PC-3 (cell line): ENCODE data around the gene PSMB7. TPM values are rescaled to one million over a fixed set of nuclear protein-coding genes. Genes with fewer than 3 reads are reported as not detected.

Experiments
- ATAC-seq: fragments of 200-7000 bp; cut with Tn5 transposase; 2 replicates; pipeline ENCODE4 v1.9.1; 2020; ENCODE audit warnings: mild to moderate bottlenecking, moderate library complexity
- BruUV-seq: library from RNA; stranded (reverse); fragments of 400-500 nt; replicated peaks from 2 replicates; lab custom pipeline; 2021; lab: Mats Ljungman, UMichigan
- CTCF ChIA-PET: fragments of 300-600 bp; sonication (Branson Sonifier 250); formaldehyde crosslinking; loops from one replicate; lab custom pipeline; 2022; ENCODE audit warnings: antibody characterized with exemption; lab: Charles Lee
- POLR2A ChIA-PET: fragments of 300-600 bp; sonication (Branson Sonifier 250); formaldehyde crosslinking; loops from one replicate; lab custom pipeline; 2022; ENCODE audit warnings: antibody characterized with exemption; ENCODE audit not compliant: unreplicated experiment; lab: Charles Lee
- DNase-seq: peaks from one replicate; pipeline ENCODE4 v3.0.0-alpha.2; 2015
- H2AFZ ChIP-seq: fragments of 300-600 bp; sonication (generic); 2 replicates; pipeline ENCODE4 v1.6.0; 2016; ENCODE audit warnings: antibody characterized with exemption, low read length
- H3F3A ChIP-seq: fragments of 300-600 bp; sonication (generic); one replicate; pipeline ENCODE4 v1.6.0; 2017; ENCODE audit warnings: antibody characterized with exemption, low read length, control low read depth, mild to moderate bottlenecking; ENCODE audit not compliant: unreplicated experiment
- H3K27ac ChIP-seq: fragments of 300-600 bp; sonication (generic); 2 replicates; pipeline ENCODE4 v1.5.1; 2016; ENCODE audit warnings: mild to moderate bottlenecking, low read length
- H3K27me3 ChIP-seq: fragments of 300-600 bp; sonication (generic); 2 replicates; pipeline ENCODE4 v1.6.1; 2016; ENCODE audit warnings: low read length, mixed read lengths
- H3K36me3 ChIP-seq: fragments of 300-600 bp; sonication (generic); 2 replicates; pipeline ENCODE4 v1.6.1; 2016; ENCODE audit warnings: low read depth, mixed run types, low read length, mixed read lengths
- H3K4me1 ChIP-seq: fragments of 300-600 bp; sonication (generic); 2 replicates; pipeline ENCODE4 v1.5.1; 2016; ENCODE audit warnings: low read length; ENCODE audit not compliant: insufficient read depth
- H3K4me2 ChIP-seq: fragments of 300-600 bp; sonication (generic); 2 replicates; pipeline ENCODE4 v1.6.0; 2016; ENCODE audit warnings: low read length
- H3K4me3 ChIP-seq: fragments of 300-600 bp; sonication (generic); 2 replicates; pipeline ENCODE4 v1.5.1; 2016; ENCODE audit warnings: mild to moderate bottlenecking, low read length, mixed read lengths
- H3K79me2 ChIP-seq: fragments of 300-600 bp; sonication (generic); 2 replicates; pipeline ENCODE4 v1.6.1; 2017; ENCODE audit warnings: low read length, mixed read lengths
- H3K9ac ChIP-seq: fragments of 300-600 bp; sonication (generic); 2 replicates; pipeline ENCODE4 v1.6.0; 2016; ENCODE audit warnings: mild to moderate bottlenecking, low read length
- H3K9me2 ChIP-seq: fragments of 300-600 bp; sonication (generic); replicated peaks from 2 replicates; pipeline ENCODE4 v1.6.1; 2016; ENCODE audit warnings: mixed run types, low read length, mixed read lengths
- H3K9me3 ChIP-seq: fragments of 300-600 bp; sonication (generic); 2 replicates; pipeline ENCODE4 v1.6.1; 2016; ENCODE audit warnings: low read length, mixed read lengths
- H4K20me1 ChIP-seq: fragments of 300-600 bp; sonication (generic); 2 replicates; pipeline ENCODE4 v1.6.1; 2016; ENCODE audit warnings: low read length, mixed read lengths
- EZH2 ChIP-seq: fragments of 300-600 bp; sonication (generic); IDR thresholded peaks from one replicate; pipeline ENCODE4 v1.6.1; 2017; ENCODE audit warnings: antibody characterized with exemption, mild to moderate bottlenecking, low read length; ENCODE audit not compliant: unreplicated experiment
- EZH2phosphoT487 ChIP-seq: fragments of 300-600 bp; sonication (generic); IDR thresholded peaks from 2 replicates; pipeline ENCODE4 v1.6.1; 2018; ENCODE audit warnings: mild to moderate bottlenecking, antibody characterized with exemption, low read length, borderline replicate concordance
- intact Hi-C: fragments of 100-400 bp; cut with micrococcal nuclease; formaldehyde crosslinking; loops from 2 replicates; pipeline ENCODE4 v1.9.0; 2023
- total RNA-seq: library from RNA; depleted of rRNA; stranded (reverse); fragments of >200 nt; gene quantifications from 2 replicates; pipeline ENCODE4 v1.2.3, GENCODE V29; 2014
- TF ChIP-seq, protein P1 (sequence below): fragments of 300-600 bp; sonication (generic); conservative IDR thresholded peaks from 2 replicates; pipeline ENCODE4 v1.5.1; 2017; ENCODE audit warnings: antibody characterized with exemption, low read depth, mild to moderate bottlenecking, low read length

Gene PSMB7
- total RNA-seq, 1 experiment from 2014 or later: 372 TPM

DNA sequence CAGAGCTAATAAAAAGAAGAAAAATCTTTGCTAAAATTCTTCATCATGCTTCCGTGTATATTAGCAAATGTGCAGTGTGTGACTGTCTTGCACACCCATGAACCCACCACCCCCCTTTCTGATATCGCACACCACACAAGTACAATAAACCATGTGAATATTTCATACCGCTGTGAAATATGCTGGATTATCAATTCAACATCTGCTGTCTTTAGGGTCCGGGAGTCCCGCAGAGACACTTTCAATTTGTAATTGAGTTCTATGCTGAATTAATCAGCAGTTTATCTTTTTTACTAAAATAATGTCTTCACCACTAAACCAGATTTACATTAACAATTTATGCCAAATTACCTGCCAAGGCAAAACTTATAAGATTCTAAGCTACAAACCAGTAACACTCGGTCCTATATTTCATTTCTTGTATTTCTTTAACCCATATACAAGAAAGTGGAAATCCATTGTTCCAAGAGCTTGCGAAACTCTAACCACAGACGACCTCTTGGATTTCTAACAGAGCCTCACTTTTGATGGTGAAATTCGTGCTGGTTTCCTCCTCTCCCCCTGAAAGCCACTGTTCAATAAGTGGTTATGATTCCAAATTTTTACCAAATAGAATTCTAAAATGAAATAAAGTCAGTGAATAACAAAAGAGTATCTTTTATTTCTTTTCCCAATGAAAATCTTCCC, 44.2 kb downstream of the PSMB7 start:
- H3K4me1 ChIP-seq: 0 out of 2 replicates have a peak, but pooled peaks cover 4% of the 10 kb centered on the region
- H3K9me3 ChIP-seq: no peaks in the 10 kb centered on the region
- ChIA-PET CTCF (no interaction called here), POLR2A (no interaction called here)
- no peaks in the 10 kb centered on the region for H3K27me3 ChIP-seq
- intact Hi-C loops: no loop called here
- no peak for DNase-seq
- TF ChIP-seq, protein P1, sequence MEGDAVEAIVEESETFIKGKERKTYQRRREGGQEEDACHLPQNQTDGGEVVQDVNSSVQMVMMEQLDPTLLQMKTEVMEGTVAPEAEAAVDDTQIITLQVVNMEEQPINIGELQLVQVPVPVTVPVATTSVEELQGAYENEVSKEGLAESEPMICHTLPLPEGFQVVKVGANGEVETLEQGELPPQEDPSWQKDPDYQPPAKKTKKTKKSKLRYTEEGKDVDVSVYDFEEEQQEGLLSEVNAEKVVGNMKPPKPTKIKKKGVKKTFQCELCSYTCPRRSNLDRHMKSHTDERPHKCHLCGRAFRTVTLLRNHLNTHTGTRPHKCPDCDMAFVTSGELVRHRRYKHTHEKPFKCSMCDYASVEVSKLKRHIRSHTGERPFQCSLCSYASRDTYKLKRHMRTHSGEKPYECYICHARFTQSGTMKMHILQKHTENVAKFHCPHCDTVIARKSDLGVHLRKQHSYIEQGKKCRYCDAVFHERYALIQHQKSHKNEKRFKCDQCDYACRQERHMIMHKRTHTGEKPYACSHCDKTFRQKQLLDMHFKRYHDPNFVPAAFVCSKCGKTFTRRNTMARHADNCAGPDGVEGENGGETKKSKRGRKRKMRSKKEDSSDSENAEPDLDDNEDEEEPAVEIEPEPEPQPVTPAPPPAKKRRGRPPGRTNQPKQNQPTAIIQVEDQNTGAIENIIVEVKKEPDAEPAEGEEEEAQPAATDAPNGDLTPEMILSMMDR: no peak
- TF ChIP-seq EZH2phosphoT487 (no peak), EZH2 (no peak)
- peaks cover 10% of the 10 kb centered on the region for H3K36me3 ChIP-seq
- peaks cover 43% of the 10 kb centered on the region for H4K20me1 ChIP-seq
- H2AFZ ChIP-seq: no peak overlapping the region
- no peak overlapping the region for H3K4me3 ChIP-seq
- no TSS peak for BruUV-seq
- ATAC-seq: no peak
- H3K79me2 ChIP-seq: peaks cover 100% of the 10 kb centered on the region
- no peak overlapping the region for H3K4me2 ChIP-seq
- no peaks in the 10 kb centered on the region for H3K9me2 ChIP-seq
- H3K9ac ChIP-seq: no peak overlapping the region
- H3K27ac ChIP-seq: no peak overlapping the region
- H3F3A ChIP-seq: no peaks in the 10 kb centered on the region

DNA sequence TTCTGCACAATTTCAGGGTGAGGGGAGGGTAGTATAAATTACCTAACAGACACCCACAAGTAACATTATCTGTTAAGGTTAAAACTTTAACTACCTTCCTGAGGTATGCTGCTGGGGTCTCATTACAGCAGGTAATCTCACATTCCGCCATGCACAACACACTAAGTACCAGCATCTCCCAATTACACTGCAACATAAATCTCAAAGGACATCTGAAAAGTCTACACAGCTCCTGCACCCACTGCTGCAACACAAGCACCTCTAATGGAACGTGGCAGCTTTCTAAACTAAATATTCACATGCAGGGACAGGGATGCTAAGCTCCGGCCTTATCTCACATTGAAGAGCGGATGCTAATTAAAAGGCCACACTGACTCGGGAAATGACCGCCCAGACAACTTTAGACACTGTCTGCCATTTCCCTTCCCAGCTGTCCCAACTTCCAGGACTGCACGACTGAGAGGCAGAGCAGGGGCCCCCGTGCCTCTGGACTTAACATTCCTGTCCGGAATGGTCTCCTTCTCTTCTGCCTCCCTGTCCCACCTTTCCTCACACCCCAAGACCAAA, 45.9 kb downstream of the PSMB7 start:
- Histone ChIP-seq H3K4me1 (0 out of 2 replicates have a peak, but pooled peaks cover 4% of the 10 kb centered on the region), H3K27ac (no peak overlapping the region), H3K9me3 (no peaks in the 10 kb centered on the region), H3K79me2 (peaks cover 99% of the 10 kb centered on the region), H3K4me3 (no peak overlapping the region), H3K9ac (no peak overlapping the region), H3F3A (no peaks in the 10 kb centered on the region), H3K9me2 (no peaks in the 10 kb centered on the region), H3K36me3 (peaks cover 2% of the 10 kb centered on the region; the same call in 1 of the 2 replicates), H2AFZ (no peak overlapping the region), H4K20me1 (peaks cover 54% of the 10 kb centered on the region), H3K27me3 (no peaks in the 10 kb centered on the region), H3K4me2 (no peak overlapping the region)
- CTCF ChIA-PET: no interaction called here
- intact Hi-C loops: no loop called here
- BruUV-seq: no TSS peak
- TF ChIP-seq EZH2phosphoT487 (no peak), EZH2 (no peak)
- TF ChIP-seq, protein P1: no peak
- POLR2A ChIA-PET: no interaction called here
- DNase-seq (no peak), ATAC-seq (no peak)

DNA sequence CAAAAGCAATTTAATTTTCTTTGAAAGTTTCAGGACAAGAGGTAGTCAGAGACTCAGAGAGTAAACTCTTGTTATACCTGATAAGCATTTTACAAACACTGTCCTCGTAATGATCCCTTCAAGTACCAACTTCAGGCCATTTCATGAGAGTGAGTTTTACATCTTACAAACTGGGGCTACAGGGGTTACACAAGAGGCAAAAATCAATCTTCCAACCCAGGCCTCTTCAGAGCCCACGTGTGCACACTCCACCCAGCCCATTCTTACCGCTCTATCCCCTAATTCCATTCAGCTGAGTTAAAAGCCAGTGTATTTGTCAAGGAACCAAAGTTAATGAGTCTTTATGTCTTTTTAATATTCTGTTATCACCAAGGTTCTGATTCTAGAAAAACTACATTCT, 46.5 kb downstream of the PSMB7 start:
- H3K27ac ChIP-seq: no peak overlapping the region
- peaks cover 99% of the 10 kb centered on the region for H3K79me2 ChIP-seq
- intact Hi-C loops: no loop called here
- ChIA-PET CTCF (no interaction called here), POLR2A (no interaction called here)
- H3K4me3 ChIP-seq: no peak overlapping the region
- no peak for DNase-seq
- H3K9me3 ChIP-seq: no peaks in the 10 kb centered on the region
- peaks cover 53% of the 10 kb centered on the region for H4K20me1 ChIP-seq
- no peak overlapping the region for H2AFZ ChIP-seq
- no TSS peak for BruUV-seq
- no peaks in the 10 kb centered on the region for H3K27me3 ChIP-seq
- 0 out of 2 replicates have a peak, but pooled peaks cover 4% of the 10 kb centered on the region for H3K4me1 ChIP-seq
- H3K9ac ChIP-seq: no peak overlapping the region
- TF ChIP-seq, protein P1: no peak
- no peak for TF ChIP-seq EZH2
- no peak for TF ChIP-seq EZH2phosphoT487
- no peak overlapping the region for H3K4me2 ChIP-seq
- no peaks in the 10 kb centered on the region for H3K9me2 ChIP-seq
- H3F3A ChIP-seq: no peaks in the 10 kb centered on the region
- ATAC-seq: no peak
- H3K36me3 ChIP-seq: peaks cover 2% of the 10 kb centered on the region; the same call in 1 of the 2 replicates
